HG03521 (cell line): Measurements from ENCODE around the gene ITGAV.

ENCODE experiments used
- ATAC-seq: cut with Tn5 transposase; IDR thresholded peaks from one replicate; pipeline ENCODE4 v1.9.1; 2021; ENCODE audit warnings: mild to moderate bottlenecking, moderate library complexity; ENCODE audit not compliant: unreplicated experiment

Gene ITGAV

GRCh38 chr2:186714611-186715010, 124.8 kb downstream of the ITGAV start:
- no peak for ATAC-seq

- ATAC-seq, result no peak
These were observed 126.1 kb downstream of the ITGAV start for GRCh38 chr2:186716004-186716403.

- ATAC-seq, result no peak
These were observed 127.0 kb downstream of the ITGAV start for GRCh38 chr2:186716899-186717298.

GRCh38 chr2:186717320-186718007, 127.6 kb downstream of the ITGAV start:
- no peak for ATAC-seq

GRCh38 chr2:186718122-186718521, 128.3 kb downstream of the ITGAV start:
- ATAC-seq, result no peak

GRCh38 chr2:186718903-186719302, 129.0 kb downstream of the ITGAV start:
- ATAC-seq, result no peak

- no peak for ATAC-seq
These were observed 132.1 kb downstream of the ITGAV start for GRCh38 chr2:186721956-186722355.

GRCh38 chr2:186724736-186725135, 134.9 kb downstream of the ITGAV start:
- no peak for ATAC-seq

- ATAC-seq, result no peak
These were observed 135.9 kb downstream of the ITGAV start for GRCh38 chr2:186725783-186726182.

GRCh38 chr2:186726938-186727337, 137.1 kb downstream of the ITGAV start:
- no peak for ATAC-seq

- ATAC-seq, result no peak
These were observed 138.8 kb downstream of the ITGAV start for GRCh38 chr2:186728631-186729030.
